Measurements from ENCODE around the gene GLCCI1.
"Not testable (repeated sequence)": the region's sequence is repeated elsewhere in the genome, so short reads cannot be mapped to it uniquely, and the experiment has no call there.

The GLCCI1 gene

DNA sequence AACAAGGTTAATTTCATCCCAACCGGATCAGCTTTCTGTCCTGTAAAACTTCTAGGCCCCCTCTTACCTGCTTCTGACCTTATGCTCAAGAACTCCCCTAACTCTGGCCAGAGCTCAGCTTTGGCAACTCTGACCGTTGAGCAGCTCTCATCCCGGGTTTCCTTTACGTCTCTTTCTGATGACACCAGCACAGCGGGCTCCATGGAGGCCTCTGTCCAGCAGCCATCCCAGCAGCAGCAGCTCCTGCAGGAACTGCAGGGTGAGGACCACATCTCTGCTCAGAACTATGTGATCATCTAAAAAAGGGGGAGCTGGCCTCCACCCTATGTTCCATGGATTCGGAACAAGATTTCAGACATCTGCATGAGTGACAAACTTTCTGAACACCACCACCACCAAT lies 117.6 kb downstream of the GLCCI1 start:
- no peak for DNase-seq (ENCODE audit: low spot score)
- TF ChIP-seq, protein P1, sequence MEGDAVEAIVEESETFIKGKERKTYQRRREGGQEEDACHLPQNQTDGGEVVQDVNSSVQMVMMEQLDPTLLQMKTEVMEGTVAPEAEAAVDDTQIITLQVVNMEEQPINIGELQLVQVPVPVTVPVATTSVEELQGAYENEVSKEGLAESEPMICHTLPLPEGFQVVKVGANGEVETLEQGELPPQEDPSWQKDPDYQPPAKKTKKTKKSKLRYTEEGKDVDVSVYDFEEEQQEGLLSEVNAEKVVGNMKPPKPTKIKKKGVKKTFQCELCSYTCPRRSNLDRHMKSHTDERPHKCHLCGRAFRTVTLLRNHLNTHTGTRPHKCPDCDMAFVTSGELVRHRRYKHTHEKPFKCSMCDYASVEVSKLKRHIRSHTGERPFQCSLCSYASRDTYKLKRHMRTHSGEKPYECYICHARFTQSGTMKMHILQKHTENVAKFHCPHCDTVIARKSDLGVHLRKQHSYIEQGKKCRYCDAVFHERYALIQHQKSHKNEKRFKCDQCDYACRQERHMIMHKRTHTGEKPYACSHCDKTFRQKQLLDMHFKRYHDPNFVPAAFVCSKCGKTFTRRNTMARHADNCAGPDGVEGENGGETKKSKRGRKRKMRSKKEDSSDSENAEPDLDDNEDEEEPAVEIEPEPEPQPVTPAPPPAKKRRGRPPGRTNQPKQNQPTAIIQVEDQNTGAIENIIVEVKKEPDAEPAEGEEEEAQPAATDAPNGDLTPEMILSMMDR (IDR thresholded peaks at IDR 0.05; ENCODE audit: extremely low read depth, insufficient read depth, missing control alignments), result no peak
- in situ Hi-C loops (cut with MboI; ENCODE audit: low pct_unique_long_range_greater_than_20kb, low sequenced_read_pairs, unreplicated experiment), result no loop called here

DNA sequence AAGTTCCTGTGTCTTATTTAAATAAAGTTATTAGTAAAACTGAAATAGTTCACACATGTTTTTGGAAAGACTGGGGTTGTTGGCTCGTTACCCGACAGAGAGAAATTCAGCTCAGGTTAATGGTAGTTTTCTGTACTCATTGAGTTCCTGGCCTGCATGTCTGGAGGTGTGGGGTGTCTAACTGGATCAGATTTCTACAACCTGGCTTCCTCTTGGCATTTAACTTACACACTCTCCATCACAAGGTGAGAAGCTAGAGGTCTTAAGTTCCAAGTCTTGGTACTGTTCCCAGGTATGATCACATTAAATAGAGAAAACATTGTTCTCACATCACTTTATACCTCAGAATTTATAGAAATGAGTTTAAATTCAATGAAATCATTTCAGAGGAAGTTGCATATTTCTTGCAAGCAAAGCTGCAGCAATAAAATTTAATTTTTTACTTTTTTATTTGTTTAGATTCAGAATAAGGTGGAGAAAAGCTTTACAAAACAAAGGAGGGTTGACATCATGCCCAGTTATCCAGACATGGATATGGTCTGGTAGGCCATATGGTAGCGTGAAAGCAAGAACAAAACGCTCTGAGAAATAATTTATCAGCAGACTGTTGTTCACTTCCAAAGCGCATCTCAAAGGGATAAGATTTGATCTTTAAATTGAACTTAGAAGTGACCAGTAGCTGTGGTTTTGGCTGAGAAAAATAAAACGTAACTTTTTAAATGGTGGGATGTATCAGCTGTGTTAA lies 120.6 kb downstream of the GLCCI1 start:
- in situ Hi-C loops (cut with MboI; ENCODE audit: low pct_unique_long_range_greater_than_20kb, low sequenced_read_pairs, unreplicated experiment), result no loop called here
- TF ChIP-seq, protein P1 (IDR thresholded peaks at IDR 0.05; ENCODE audit: extremely low read depth, insufficient read depth, missing control alignments), result no peak
- DNase-seq (ENCODE audit: low spot score), result no peak

DNA sequence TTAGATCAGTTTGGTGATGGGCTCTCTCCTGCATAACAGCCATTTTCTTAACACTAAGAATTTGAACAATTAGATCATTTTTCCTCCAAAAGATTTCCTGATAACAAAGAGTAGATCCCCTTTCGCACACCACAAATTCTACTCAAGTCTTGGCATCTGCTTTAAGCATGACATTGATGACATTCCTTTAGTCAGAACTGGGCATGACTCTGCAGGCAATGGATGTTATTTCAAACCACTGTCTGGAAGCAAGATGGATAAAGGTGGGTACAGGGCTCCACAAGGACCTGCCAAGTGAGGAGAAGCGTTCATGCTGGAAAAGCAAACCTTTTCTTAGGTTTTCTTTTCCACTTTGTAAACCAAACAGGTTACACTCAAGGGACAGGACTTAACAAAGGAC lies 123.5 kb downstream of the GLCCI1 start:
- in situ Hi-C loops (cut with MboI; ENCODE audit: low pct_unique_long_range_greater_than_20kb, low sequenced_read_pairs, unreplicated experiment), result no loop called here
- TF ChIP-seq, protein P1 (IDR thresholded peaks at IDR 0.05; ENCODE audit: extremely low read depth, insufficient read depth, missing control alignments), result no peak

GRCh38 chr7:8094164-8095140 lies 125.9 kb downstream of the GLCCI1 start:
- in situ Hi-C loops (cut with MboI; ENCODE audit: low pct_unique_long_range_greater_than_20kb, low sequenced_read_pairs, unreplicated experiment), result no loop called here
- DNase-seq (ENCODE audit: low spot score), result no peak
- TF ChIP-seq, protein P1 (IDR thresholded peaks at IDR 0.05; ENCODE audit: extremely low read depth, insufficient read depth, missing control alignments), result no peak

More for the DNA sequence above, 123.5 kb downstream of the GLCCI1 start:
- DNase-seq (ENCODE audit: low spot score), result no peak

DNA sequence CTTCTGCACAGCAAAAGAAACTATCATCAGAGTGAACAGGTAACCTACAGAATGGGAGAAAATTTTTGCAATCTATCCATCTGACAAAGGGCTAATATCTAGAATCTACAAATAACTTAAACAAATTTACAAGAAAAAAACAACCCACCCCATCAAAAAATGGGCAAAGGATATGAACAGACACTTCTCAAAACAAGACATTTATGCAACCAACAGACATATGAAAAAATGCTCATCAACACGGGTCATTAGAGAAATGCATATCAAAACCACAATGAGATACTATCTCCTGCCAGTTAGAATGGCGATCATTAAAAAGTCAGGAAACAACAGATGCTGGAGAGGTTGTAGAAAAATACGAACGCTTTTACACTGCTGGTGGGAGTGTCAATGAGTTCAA lies 132.7 kb downstream of the GLCCI1 start:
- DNase-seq (ENCODE audit: low spot score); in situ Hi-C loops (cut with MboI; ENCODE audit: low pct_unique_long_range_greater_than_20kb, low sequenced_read_pairs, unreplicated experiment): not testable (repeated sequence)

DNA sequence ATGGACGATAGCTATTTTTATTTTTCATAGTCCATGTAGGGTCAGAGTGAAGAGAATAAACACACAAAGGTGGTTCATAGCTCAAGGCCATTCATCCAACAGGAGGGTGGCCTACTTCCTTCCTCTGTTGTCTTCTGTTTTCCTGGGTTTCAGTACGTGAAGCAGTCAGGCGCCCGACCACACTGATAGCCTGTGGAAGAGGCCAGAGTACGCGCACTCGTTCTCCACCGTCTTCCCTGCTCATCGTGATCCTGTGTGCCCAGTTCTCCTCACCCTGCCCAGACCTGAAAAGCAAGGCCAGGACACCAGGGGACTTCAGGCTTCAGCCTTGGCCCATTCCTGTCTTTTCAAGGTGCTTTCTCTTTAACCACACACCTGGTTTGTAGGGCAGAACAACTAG lies 134.7 kb downstream of the GLCCI1 start:
- in situ Hi-C loops (cut with MboI; ENCODE audit: low pct_unique_long_range_greater_than_20kb, low sequenced_read_pairs, unreplicated experiment), result no loop called here
- TF ChIP-seq, protein P1 (IDR thresholded peaks at IDR 0.05; ENCODE audit: extremely low read depth, insufficient read depth, missing control alignments), result no peak
- DNase-seq (ENCODE audit: low spot score), result no peak
